ENCODE results near the gene SCAANT1.

The SCAANT1 gene

GRCh38 chr3:63905731-63906620, 6.2 kb downstream of the SCAANT1 start:
- Histone ChIP-seq H3F3A (ENCODE audit: control insufficient read depth, insufficient read depth) (peaks cover 28% of the 10 kb centered on the region), H3K4me3 (ENCODE audit: low read length) (no peak overlapping the region), H3K36me3 (ENCODE audit: control insufficient read depth, low read length) (peaks cover 31% of the 10 kb centered on the region), H3K27me3 (ENCODE audit: control insufficient read depth, low read length) (no peaks in the 10 kb centered on the region), H3K4me1 (ENCODE audit: control insufficient read depth, low read length) (peaks cover 11% of the 10 kb centered on the region), H3K9me2 (replicated peaks; ENCODE audit: control insufficient read depth, low read length) (no peaks in the 10 kb centered on the region), H3K9me3 (ENCODE audit: control insufficient read depth, insufficient read depth, low read length) (no peaks in the 10 kb centered on the region), H3K4me2 (ENCODE audit: low read length) (no peak overlapping the region), H4K20me1 (ENCODE audit: control insufficient read depth, insufficient read depth, low read depth, low read length) (no peaks in the 10 kb centered on the region; the same call in 1 of the 2 replicates), H3K27ac (ENCODE audit: low read depth, low read length) (no peak overlapping the region), H3K79me2 (ENCODE audit: control insufficient read depth, low read length) (peaks cover 19% of the 10 kb centered on the region)
- TF ChIP-seq EZH2phosphoT487 (IDR thresholded peaks at IDR 0.05; ENCODE audit: borderline replicate concordance, low read length) = no peak
- no peak for TF ChIP-seq CTCF (IDR thresholded peaks at IDR 0.05; ENCODE audit: low read depth, low read length, poor library complexity, severe bottlenecking)

- Histone ChIP-seq H3K4me3 (ENCODE audit: low read length) (no peak overlapping the region), H3K4me2 (ENCODE audit: low read length) (no peak overlapping the region), H3F3A (ENCODE audit: control insufficient read depth, insufficient read depth) (no peaks in the 10 kb centered on the region), H3K27ac (ENCODE audit: low read depth, low read length) (no peak overlapping the region), H3K9me3 (ENCODE audit: control insufficient read depth, insufficient read depth, low read length) (no peaks in the 10 kb centered on the region), H3K27me3 (ENCODE audit: control insufficient read depth, low read length) (no peaks in the 10 kb centered on the region), H3K4me1 (ENCODE audit: control insufficient read depth, low read length) (peaks cover 17% of the 10 kb centered on the region), H3K9me2 (replicated peaks; ENCODE audit: control insufficient read depth, low read length) (no peaks in the 10 kb centered on the region), H4K20me1 (ENCODE audit: control insufficient read depth, insufficient read depth, low read depth, low read length) (no peaks in the 10 kb centered on the region; the same call in 1 of the 2 replicates), H3K79me2 (ENCODE audit: control insufficient read depth, low read length) (peaks cover 38% of the 10 kb centered on the region), H3K36me3 (ENCODE audit: control insufficient read depth, low read length) (peaks cover 47% of the 10 kb centered on the region)
- no peak for TF ChIP-seq CTCF (IDR thresholded peaks at IDR 0.05; ENCODE audit: low read depth, low read length, poor library complexity, severe bottlenecking)
- no peak for TF ChIP-seq EZH2phosphoT487 (IDR thresholded peaks at IDR 0.05; ENCODE audit: borderline replicate concordance, low read length)
Observed at GRCh38 chr3:63900459-63900858, 11.7 kb downstream of the SCAANT1 start.

GRCh38 chr3:63900010-63900409, 12.2 kb downstream of the SCAANT1 start:
- Histone ChIP-seq H3K4me3 (ENCODE audit: low read length) (no peak overlapping the region), H3K9me2 (replicated peaks; ENCODE audit: control insufficient read depth, low read length) (no peaks in the 10 kb centered on the region), H3K27me3 (ENCODE audit: control insufficient read depth, low read length) (no peaks in the 10 kb centered on the region), H4K20me1 (ENCODE audit: control insufficient read depth, insufficient read depth, low read depth, low read length) (no peaks in the 10 kb centered on the region; the same call in 1 of the 2 replicates), H3K4me1 (ENCODE audit: control insufficient read depth, low read length) (peaks cover 21% of the 10 kb centered on the region), H3K4me2 (ENCODE audit: low read length) (no peak overlapping the region), H3K79me2 (ENCODE audit: control insufficient read depth, low read length) (peaks cover 43% of the 10 kb centered on the region), H3K36me3 (ENCODE audit: control insufficient read depth, low read length) (peaks cover 45% of the 10 kb centered on the region), H3K9me3 (ENCODE audit: control insufficient read depth, insufficient read depth, low read length) (no peaks in the 10 kb centered on the region), H3K27ac (ENCODE audit: low read depth, low read length) (no peak overlapping the region), H3F3A (ENCODE audit: control insufficient read depth, insufficient read depth) (no peaks in the 10 kb centered on the region)
- no peak for TF ChIP-seq CTCF (IDR thresholded peaks at IDR 0.05; ENCODE audit: low read depth, low read length, poor library complexity, severe bottlenecking)
- TF ChIP-seq EZH2phosphoT487 (IDR thresholded peaks at IDR 0.05; ENCODE audit: borderline replicate concordance, low read length) = no peak

Measured in DOHH2 (cell line).